SU-DHL-6 (cell line): Measurements from ENCODE around the gene RNF214.

Experiments
- CTCF ChIP-seq: fragments of 200-600 bp; sonication (generic); IDR thresholded peaks from one replicate; pipeline ENCODE4 v1.5.1; 2017; ENCODE audit warnings: antibody characterized with exemption, mild to moderate bottlenecking, low read length, moderate library complexity; ENCODE audit not compliant: insufficient read depth, poor library complexity, severe bottlenecking
- EZH2phosphoT487 ChIP-seq: fragments of 200-600 bp; sonication (generic), shearing (Covaris generic); conservative IDR thresholded peaks from 2 replicates; pipeline ENCODE4 v1.6.1; 2018; ENCODE audit warnings: mild to moderate bottlenecking, antibody characterized with exemption, low read length, moderate library complexity, mixed read lengths

GRCh38 chr11:117230286-117230961 is 2.0 kb upstream of the RNF214 start:
- no peak for TF ChIP-seq EZH2phosphoT487
- TF ChIP-seq CTCF, result no peak
